Measurements from ENCODE around the gene CLN6. TPM values are rescaled to one million over a fixed set of nuclear protein-coding genes. Genes with fewer than 3 reads are reported as not detected.

CLN6 gene
- total RNA-seq, 3 donors from 2014 or later (not counting 1 experiment from before 2014, with no cell fraction given), result 14.9 to 19.0 (median 15.5) TPM

DNA sequence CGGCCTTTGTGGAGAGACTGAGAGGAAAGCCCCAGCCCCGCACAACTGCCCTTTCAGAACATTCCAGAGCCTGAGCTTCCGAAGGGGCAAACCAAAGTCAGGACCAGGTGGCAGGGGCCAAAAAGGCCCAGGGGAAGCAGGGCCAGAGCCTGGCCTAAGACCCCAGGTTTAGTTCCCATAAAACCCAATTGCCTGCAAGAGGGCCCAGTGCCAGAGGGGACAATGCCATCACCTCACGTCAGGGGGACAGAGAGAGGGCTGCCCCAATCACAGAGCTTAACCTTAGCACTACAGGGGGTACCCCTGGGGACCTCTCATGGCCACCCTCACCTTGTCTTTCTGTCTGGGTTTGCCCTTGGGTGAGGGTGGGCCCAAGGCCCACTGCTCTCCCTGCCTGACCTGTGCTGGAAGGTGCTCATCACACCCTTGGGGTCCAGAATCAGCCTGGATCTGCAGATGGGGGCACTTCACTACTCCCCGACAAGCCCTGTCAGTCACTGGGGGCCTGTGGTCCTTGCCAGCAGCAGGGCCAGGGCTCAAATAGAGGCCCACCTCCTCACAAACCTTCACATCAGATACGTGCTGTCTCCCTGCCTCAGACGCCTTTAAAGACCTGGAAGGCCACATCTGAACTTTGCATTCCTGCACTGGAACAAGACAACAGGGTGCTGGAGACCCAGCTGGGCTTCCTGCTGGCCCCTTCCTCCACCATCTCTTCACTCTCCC lies 28.2 kb downstream of the CLN6 start:
- 97% methylated on average over 7 of the region's 7 CpGs for WGBS (ENCODE audit: insufficient coverage)
- Mint-ChIP-seq H3K4me1 (peaks cover 0 to 17% of the 10 kb centered on the region in 2 donors), H3K4me3 (no peak overlapping the region), H3K9me3 (no peaks in the 10 kb centered on the region), H3K27ac (no peak overlapping the region), H3K27me3 (ENCODE audit: low read depth in 2 of 2) (no peaks in the 10 kb centered on the region), H3K36me3 (no peaks in the 10 kb centered on the region)
- Histone ChIP-seq H3K4me1 (ENCODE audit: control insufficient read depth, insufficient read depth, low read length) (peaks cover 8% of the 10 kb centered on the region), H3K36me3 (ENCODE audit: control insufficient read depth, insufficient read depth, low read length) (no peaks in the 10 kb centered on the region), H3K27me3 (ENCODE audit: control insufficient read depth, insufficient read depth, low read length) (no peaks in the 10 kb centered on the region), H3K27ac (ENCODE audit: low read length) (no peak overlapping the region), H3K4me3 (ENCODE audit: low read length) (no peak overlapping the region), H3K9me3 (ENCODE audit: control insufficient read depth, insufficient read depth, low read length) (no peaks in the 10 kb centered on the region)
- ATAC-seq (no peak), DNase-seq (no peak)
- TF ChIP-seq CTCF (IDR thresholded peaks at IDR 0.05), result no peak
- intact Hi-C loops (cut with micrococcal nuclease), result no loop called here

GRCh38 chr15:68200016-68200861 lies 29.3 kb downstream of the CLN6 start:
- TF ChIP-seq CTCF (IDR thresholded peaks at IDR 0.05), result no peak
- peaks cover 0 to 11% of the 10 kb centered on the region in 2 donors for H3K4me1 Mint-ChIP-seq
- DNase-seq, result no peak
- H3K27ac Mint-ChIP-seq, result peak overlapping the region in 1 of 2 donors; percentile 70
- H3K36me3 Mint-ChIP-seq, result no peaks in the 10 kb centered on the region
- H3K4me1 ChIP-seq (ENCODE audit: control insufficient read depth, insufficient read depth, low read length), result peaks cover 3% of the 10 kb centered on the region
- no peaks in the 10 kb centered on the region for H3K9me3 ChIP-seq (ENCODE audit: control insufficient read depth, insufficient read depth, low read length)
- H3K9me3 Mint-ChIP-seq, result no peaks in the 10 kb centered on the region
- H3K4me3 Mint-ChIP-seq, result no peak overlapping the region
- H3K27ac ChIP-seq (ENCODE audit: low read length), result no peak overlapping the region
- H3K4me3 ChIP-seq (ENCODE audit: low read length), result no peak overlapping the region
- no peaks in the 10 kb centered on the region for H3K27me3 Mint-ChIP-seq (ENCODE audit: low read depth in 2 of 2)
- H3K36me3 ChIP-seq (ENCODE audit: control insufficient read depth, insufficient read depth, low read length), result no peaks in the 10 kb centered on the region
- H3K27me3 ChIP-seq (ENCODE audit: control insufficient read depth, insufficient read depth, low read length), result no peaks in the 10 kb centered on the region
- 89% methylated on average over 16 of the region's 16 CpGs for WGBS (ENCODE audit: insufficient coverage)
- intact Hi-C loops (cut with micrococcal nuclease), result no loop called here
- no peak for ATAC-seq

DNA sequence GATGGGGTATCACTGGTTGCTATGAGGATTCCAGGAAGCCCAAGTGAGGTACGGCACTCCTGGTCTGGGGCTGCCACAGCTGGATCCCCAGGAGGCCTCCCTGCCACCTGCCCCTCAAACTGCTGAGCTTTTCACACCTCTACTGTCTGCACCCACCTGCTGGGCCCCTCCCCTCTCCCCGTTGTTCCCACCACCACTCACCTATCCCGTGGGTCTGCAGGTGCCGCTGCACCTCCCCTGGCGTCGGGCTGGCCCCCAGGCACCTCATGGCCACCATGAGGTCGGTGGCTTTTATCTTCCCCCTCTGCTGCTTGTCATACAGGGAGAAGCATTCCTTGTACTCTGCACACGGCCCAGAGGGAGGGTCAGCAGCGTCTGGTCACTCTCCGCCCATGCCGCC lies 30.2 kb downstream of the CLN6 start:
- 86% methylated on average over 11 of the region's 11 CpGs for WGBS (ENCODE audit: insufficient coverage)
- peaks cover 3% of the 10 kb centered on the region for H3K4me1 ChIP-seq (ENCODE audit: control insufficient read depth, insufficient read depth, low read length)
- Mint-ChIP-seq H3K27ac (peak overlapping the region in 1 of 2 donors; percentile 70), H3K27me3 (ENCODE audit: low read depth in 2 of 2) (no peaks in the 10 kb centered on the region), H3K36me3 (no peaks in the 10 kb centered on the region), H3K4me1 (peaks cover 0 to 11% of the 10 kb centered on the region in 2 donors), H3K9me3 (no peaks in the 10 kb centered on the region), H3K4me3 (no peak overlapping the region)
- no peak overlapping the region for H3K27ac ChIP-seq (ENCODE audit: low read length)
- H3K4me3 ChIP-seq (ENCODE audit: low read length), result no peak overlapping the region
- ATAC-seq, result no peak
- no peaks in the 10 kb centered on the region for H3K27me3 ChIP-seq (ENCODE audit: control insufficient read depth, insufficient read depth, low read length)
- no peak for DNase-seq
- H3K36me3 ChIP-seq (ENCODE audit: control insufficient read depth, insufficient read depth, low read length), result no peaks in the 10 kb centered on the region
- TF ChIP-seq CTCF (IDR thresholded peaks at IDR 0.05), result no peak
- H3K9me3 ChIP-seq (ENCODE audit: control insufficient read depth, insufficient read depth, low read length), result no peaks in the 10 kb centered on the region
- intact Hi-C loops (cut with micrococcal nuclease), result no loop called here

Measured in natural killer cell (primary cell).